ENCODE measurements around the gene ATG7.

DNA sequence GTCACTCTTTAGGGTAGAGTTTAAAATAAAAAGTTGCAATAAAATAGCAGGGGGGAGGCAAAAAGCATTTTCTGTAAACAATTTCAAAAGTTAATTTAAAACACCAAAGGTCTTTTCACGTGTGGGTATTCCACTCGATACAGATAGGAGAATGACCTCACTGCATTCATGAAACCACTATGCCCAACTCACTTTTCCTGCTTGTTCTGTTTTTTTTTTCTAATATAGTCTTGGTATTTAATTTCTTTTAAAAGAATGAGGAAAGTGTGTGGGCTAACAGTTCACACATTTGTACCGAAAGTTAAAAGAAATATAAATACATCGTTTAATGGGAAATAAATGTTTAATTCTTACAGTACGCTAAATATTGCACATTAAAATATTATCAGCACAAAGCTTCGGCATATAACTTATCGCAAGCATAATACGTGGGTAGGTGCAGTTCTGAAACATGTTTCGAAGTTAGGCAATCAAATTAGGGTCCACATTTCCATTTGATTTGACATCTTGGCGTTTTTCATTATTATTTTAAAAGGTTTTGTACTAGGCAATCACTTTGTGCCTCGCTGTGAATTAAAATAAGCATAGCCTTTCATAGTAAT is 330.1 kb downstream of the ATG7 start:
- TF ChIP-seq, protein P1, sequence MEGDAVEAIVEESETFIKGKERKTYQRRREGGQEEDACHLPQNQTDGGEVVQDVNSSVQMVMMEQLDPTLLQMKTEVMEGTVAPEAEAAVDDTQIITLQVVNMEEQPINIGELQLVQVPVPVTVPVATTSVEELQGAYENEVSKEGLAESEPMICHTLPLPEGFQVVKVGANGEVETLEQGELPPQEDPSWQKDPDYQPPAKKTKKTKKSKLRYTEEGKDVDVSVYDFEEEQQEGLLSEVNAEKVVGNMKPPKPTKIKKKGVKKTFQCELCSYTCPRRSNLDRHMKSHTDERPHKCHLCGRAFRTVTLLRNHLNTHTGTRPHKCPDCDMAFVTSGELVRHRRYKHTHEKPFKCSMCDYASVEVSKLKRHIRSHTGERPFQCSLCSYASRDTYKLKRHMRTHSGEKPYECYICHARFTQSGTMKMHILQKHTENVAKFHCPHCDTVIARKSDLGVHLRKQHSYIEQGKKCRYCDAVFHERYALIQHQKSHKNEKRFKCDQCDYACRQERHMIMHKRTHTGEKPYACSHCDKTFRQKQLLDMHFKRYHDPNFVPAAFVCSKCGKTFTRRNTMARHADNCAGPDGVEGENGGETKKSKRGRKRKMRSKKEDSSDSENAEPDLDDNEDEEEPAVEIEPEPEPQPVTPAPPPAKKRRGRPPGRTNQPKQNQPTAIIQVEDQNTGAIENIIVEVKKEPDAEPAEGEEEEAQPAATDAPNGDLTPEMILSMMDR (IDR thresholded peaks at IDR 0.05): no peak
- TF ChIP-seq POLR2A (IDR thresholded peaks at IDR 0.05) (no peak), EP300 (IDR thresholded peaks at IDR 0.05) (no peak)
